ENCODE results near the gene OR2F2.

GRCh38 chr7:143973870-143974416 lies 38.9 kb downstream of the OR2F2 start:
- TF ChIP-seq CTCF (IDR thresholded peaks at IDR 0.05) (no peak), ZFX (IDR thresholded peaks at IDR 0.05; ENCODE audit: borderline replicate concordance) (no peak)
